HL-60 (cell line): ENCODE results near the gene GAB4.

ENCODE experiments used
- GABPA ChIP-seq: IDR thresholded peaks from 2 replicates; pipeline ENCODE4 v1.6.1; 2012; ENCODE audit warnings: low read depth
- POLR2AphosphoS5 ChIP-seq: IDR thresholded peaks from 2 replicates; pipeline ENCODE4 v1.6.1; 2012; ENCODE audit warnings: low read depth
- SPI1 ChIP-seq: IDR thresholded peaks from 2 replicates; pipeline ENCODE4 v1.6.1; 2012; ENCODE audit warnings: low read depth, mild to moderate bottlenecking, borderline replicate concordance
- TF ChIP-seq, protein P1 (sequence below): IDR thresholded peaks from one replicate; pipeline ENCODE4 v1.5.1; 2011; ENCODE audit warnings: low read length, control low read depth, inconsistent platforms; ENCODE audit not compliant: insufficient read depth

DNA sequence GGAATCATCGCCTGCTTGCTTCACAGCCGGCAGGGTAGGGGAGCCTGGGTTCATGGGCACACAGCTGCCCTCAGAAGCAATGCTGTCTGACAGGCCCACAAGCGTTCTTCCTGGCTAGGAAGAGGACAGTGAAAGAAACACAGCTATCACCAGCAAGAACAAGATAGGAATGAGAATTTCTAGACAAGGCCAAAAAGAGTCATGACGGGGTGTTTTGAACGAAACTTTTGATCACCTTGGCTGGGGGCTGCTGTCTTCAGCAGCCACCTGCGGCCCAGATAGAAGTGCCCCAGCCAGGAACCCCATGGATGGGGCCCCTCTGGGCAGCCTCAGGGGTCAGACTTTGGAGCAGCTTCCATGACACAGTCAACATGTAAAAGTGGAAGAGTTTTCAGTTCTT, 41.8 kb downstream of the GAB4 start:
- TF ChIP-seq, protein P1, sequence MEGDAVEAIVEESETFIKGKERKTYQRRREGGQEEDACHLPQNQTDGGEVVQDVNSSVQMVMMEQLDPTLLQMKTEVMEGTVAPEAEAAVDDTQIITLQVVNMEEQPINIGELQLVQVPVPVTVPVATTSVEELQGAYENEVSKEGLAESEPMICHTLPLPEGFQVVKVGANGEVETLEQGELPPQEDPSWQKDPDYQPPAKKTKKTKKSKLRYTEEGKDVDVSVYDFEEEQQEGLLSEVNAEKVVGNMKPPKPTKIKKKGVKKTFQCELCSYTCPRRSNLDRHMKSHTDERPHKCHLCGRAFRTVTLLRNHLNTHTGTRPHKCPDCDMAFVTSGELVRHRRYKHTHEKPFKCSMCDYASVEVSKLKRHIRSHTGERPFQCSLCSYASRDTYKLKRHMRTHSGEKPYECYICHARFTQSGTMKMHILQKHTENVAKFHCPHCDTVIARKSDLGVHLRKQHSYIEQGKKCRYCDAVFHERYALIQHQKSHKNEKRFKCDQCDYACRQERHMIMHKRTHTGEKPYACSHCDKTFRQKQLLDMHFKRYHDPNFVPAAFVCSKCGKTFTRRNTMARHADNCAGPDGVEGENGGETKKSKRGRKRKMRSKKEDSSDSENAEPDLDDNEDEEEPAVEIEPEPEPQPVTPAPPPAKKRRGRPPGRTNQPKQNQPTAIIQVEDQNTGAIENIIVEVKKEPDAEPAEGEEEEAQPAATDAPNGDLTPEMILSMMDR = no peak
- TF ChIP-seq POLR2AphosphoS5 (no peak), GABPA (no peak), SPI1 (no peak)
